Adipose tissue (tissue), 3 donors: Measurements from ENCODE around the gene ACAP2. TPM values are rescaled to one million over a fixed set of nuclear protein-coding genes. Genes with fewer than 3 reads are reported as not detected.

Source experiments
- H3K27ac ChIP-seq: one replicate; pipeline ENCODE4 v1.5.1; 2013; ENCODE audit warnings: low read depth, low read length
- WGBS, 3 donors: extraction: QIAGEN DNeasy Blood & Tissue Kit; methylation state at CpG; one replicate each; pipeline ENCODE4 v1.1.7; 2013; 5-methylcytosine and 5-hydroxymethylcytosine counted together
- polyA plus RNA-seq, 3 donors: library from polyadenylated mRNA; stranded (reverse); fragments of 200-250 nt; gene quantifications; one replicate each; pipeline ENCODE4 v1.2.3, GENCODE V29; 2013
- donor health status: healthy with polysubstance abuse.
- donor health status: Bipolar disorder and iron deficiency.
- donor health status: healthy.

The ACAP2 gene
- polyA plus RNA-seq, 3 donors: 4.6 to 11.9 (median 9.9) TPM

DNA sequence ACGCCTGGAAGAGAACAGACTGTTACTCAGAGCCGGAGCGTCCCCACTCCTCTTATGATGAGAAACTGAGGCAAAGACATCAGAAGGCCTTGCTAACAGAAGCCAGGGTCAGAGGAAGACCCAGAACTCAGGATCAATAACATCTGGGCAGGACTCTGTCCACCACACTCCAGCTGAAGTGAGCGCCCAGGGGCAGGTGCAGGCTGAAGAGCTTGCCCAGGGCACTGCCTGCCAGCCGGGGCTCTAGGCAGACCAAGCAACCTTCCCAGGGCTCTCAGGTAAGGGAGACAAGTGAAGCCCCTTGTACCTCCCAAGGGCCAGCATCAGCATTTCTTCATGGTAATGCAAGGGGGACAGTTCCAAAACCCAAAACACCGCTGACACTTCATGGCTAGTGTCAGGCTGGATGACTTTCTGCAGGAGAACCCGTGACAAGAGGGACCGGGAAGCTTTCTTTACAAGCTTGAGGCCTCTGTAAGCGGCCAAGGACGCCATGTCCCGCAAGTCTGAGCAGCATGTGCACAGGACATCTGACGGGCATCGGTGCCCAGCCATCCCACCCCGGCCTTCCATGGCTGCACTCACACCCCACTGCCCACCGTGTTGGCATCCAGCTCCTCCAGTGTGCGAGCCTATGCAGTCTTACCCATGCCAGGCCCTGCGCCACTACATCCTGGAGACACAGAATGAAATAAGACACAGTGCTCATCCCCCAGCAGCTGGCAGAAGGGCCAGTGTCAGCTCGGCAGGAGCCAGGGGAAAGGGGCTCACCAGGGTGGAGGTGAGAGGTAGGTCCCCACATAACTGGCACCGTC lies 186.0 kb downstream of the ACAP2 start:
- H3K27ac ChIP-seq: no peak overlapping the region
- WGBS, 3 donors: 94 to 98% (median 95%) methylated on average over 19 of the region's 19 CpGs

DNA sequence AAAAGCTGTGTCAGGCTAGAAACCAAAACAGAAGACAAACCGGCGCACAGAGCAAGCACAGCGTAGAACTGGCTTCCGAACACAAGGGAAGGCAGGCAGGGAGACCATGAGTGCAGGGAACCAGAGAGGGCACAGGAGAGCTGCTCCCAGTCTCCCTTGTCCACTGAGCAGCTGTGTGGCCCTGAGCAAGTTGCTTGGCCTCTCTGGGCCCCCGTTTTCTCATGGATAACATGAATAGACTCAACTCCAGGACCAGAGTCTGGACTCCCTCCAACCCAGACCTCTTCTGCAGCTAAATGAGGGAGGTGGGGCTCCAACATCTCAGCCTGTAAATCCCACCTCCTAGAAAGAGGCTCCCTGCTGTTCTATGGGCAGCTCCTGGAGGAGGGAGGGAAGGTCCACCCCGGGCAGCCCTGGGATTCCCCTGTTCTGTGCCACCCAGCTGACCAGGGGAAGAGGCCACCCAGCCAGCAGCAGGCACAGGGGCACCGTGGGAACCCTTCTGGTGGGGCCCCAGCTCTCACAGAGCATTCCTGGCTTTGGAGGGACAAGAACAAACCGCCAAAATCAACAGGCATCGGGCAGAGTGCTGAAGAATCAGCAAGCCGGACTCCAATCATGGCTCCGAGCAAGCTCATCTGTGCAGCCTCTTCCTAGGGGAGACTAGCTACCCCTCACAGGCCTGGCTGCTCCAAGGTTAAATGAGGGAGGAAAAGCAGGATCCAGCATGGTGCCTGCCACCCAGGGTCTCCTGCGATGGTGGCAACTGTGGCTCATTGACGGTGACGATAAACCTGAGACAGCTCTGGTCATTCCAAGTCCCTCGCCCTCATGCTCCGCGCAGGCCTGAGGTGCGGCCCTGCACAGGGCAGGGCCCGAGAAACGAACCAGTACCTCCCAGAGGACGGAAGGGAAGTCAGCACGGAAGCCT lies 187.0 kb downstream of the ACAP2 start:
- no peak overlapping the region for H3K27ac ChIP-seq
- 87 to 91% (median 90%) methylated on average over 22 of the region's 22 CpGs for WGBS, 3 donors

GRCh38 chr3:195255176-195255500 lies 187.7 kb downstream of the ACAP2 start:
- H3K27ac ChIP-seq: no peak overlapping the region
- 90 to 94% (median 93%) methylated on average over 13 of the region's 13 CpGs for WGBS, 3 donors

GRCh38 chr3:195254454-195255175 lies 188.2 kb downstream of the ACAP2 start:
- H3K27ac ChIP-seq: no peak overlapping the region
- 93 to 96% (median 95%) methylated on average over 16 of the region's 16 CpGs for WGBS, 3 donors

DNA sequence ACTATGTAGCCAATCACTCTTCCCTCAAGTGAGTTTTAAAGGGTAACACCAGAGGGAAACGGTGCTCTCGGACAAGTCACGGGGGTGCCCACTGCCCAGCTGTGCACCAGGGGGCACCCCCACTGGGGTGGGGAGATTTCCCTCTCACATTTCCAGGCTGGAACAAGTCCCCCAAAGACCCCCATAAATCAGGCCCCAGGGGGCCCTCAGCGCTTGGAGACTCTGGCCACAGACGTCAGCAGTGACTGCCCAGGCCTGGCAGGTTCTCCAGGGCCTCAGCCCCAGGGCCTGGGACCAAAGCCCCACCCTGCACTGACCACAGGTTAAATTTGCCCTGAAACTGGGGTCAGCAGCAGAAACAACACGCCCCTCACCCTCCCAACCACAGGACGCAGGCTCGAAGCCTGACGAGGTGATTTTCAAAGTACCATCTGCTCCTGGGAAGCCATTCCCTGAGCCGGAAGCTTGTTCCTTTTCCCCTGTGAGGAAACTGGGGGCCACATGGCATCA lies 188.8 kb downstream of the ACAP2 start:
- 91 to 93% (median 92%) methylated on average over 10 of the region's 10 CpGs for WGBS, 3 donors
- no peak overlapping the region for H3K27ac ChIP-seq

- no peak overlapping the region for H3K27ac ChIP-seq
Measured at GRCh38 chr3:195251336-195252065, 191.3 kb downstream of the ACAP2 start.

DNA sequence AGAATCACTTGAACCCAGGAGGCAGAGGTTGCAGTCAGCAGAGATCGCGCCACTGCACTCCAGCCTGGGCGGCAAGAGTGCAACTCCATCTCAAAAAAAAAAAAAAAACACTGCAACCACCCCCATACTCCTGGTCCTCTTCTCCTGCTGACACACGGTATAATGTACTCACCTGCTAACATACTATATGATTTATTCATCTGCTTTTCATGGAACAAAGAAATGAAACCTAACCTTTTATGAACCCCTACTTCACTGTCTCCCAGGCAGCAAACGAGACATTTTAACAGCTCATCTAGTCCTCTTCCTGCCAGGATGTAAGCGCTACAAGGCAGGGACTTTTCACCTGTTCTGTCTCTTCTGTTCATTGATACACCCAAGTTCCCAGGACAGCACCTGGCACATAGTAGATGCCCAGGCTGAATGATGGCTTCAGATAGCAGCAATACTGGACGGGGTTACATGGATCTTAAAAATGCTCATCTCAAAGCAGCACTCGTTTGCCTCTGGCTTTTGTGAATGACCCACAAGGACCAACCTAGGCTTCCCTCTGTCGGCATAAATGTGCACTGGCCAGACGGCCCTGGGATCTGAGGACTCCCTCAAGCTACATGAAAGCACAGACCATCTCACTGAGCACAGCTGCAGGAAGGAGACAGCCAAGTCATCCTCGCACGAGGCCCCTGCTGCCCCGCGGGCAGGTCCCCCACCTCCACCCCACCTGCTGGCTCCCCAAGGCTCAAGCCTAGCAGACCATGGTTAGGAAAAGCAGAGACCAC lies 192.2 kb downstream of the ACAP2 start:
- 42 to 69% (median 55%) methylated on average over 14 of the region's 14 CpGs for WGBS, 3 donors
- no peak overlapping the region for H3K27ac ChIP-seq

More at GRCh38 chr3:195251336-195252065, 191.3 kb downstream of the ACAP2 start:
- WGBS, 3 donors: 89 to 91% (median 90%) methylated on average over 14 of the region's 14 CpGs

DNA sequence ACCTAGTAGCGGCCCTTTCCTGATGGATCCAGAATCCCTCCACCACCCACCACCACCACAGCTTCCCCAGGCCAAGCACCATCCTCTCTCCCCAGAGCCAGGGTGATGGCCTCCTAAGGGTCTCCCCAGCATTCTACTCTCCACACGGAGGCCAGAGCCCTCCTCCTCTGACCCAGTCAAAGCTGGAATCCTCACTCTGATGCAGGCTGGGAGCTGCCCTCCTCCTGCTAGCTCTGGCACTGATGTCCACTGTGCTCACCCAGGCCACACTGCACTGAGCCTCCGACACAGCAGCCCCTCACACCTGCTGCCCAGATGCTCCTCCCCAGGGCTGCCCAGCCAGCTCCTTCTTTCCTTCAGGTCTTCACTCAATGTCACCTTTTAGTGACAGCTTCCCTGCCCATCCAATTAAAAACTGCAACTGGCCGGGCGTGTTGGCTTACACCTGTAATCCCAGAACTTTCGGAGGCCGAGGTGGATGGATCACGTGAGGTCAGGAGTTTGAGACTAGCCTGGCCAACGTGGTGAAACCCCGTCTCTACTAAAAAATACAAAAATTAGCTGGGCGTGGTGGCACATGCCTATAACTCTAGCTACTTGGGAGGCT lies 192.9 kb downstream of the ACAP2 start:
- WGBS, 3 donors: 91 to 94% (median 94%) methylated on average over 11 of the region's 11 CpGs
- H3K27ac ChIP-seq: no peak overlapping the region

GRCh38 chr3:195249057-195249770 lies 193.6 kb downstream of the ACAP2 start:
- no peak overlapping the region for H3K27ac ChIP-seq
- 95 to 96% (median 96%) methylated on average over 21 of the region's 21 CpGs for WGBS, 3 donors

DNA sequence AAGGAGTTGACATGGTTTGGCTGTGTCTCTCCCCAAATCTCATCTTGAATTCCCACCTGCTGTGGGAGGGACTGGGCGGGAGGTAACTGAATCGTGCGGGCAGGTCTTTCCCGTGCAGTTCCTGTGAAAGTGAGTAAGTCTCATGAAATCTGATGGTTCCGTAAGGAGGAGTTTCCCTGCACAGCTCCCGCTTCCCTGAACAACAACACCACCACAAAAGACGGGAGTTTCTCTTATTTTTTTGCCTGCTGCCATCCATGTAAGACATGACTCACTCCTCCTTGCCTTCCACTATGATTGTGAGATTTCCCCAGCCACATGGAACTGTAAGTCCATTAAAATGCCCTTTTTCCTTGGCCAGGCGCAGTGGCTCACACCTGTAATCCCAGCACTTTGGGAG lies 194.5 kb downstream of the ACAP2 start:
- WGBS, 3 donors: 94 to 98% (median 96%) methylated on average over 8 of the region's 8 CpGs
- H3K27ac ChIP-seq: no peak overlapping the region

DNA sequence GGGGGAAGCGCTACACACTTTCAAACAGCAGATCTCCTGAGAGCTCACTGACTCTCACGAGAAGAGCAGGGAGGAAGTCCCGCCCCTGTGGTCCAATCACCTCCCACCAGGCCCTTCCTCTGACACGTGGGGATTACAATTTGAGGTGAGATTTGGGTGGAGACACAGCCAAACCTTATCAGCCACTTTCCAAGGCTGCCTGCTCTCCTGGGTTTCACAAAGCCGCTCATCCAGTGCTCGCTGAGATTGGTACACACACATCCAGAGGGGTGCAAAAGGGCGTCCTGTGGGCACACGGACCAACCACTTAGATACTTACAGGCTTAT lies 195.0 kb downstream of the ACAP2 start:
- WGBS, 3 donors: 79 to 85% (median 80%) methylated on average over 8 of the region's 8 CpGs
- no peak overlapping the region for H3K27ac ChIP-seq

- no peak overlapping the region for H3K27ac ChIP-seq
Measured at GRCh38 chr3:195247086-195247862, 195.5 kb downstream of the ACAP2 start.

GRCh38 chr3:195246581-195246995 lies 196.2 kb downstream of the ACAP2 start:
- no peak overlapping the region for H3K27ac ChIP-seq
- 92 to 94% (median 92%) methylated on average over 9 of the region's 9 CpGs for WGBS, 3 donors

More at GRCh38 chr3:195247086-195247862, 195.5 kb downstream of the ACAP2 start:
- 85 to 94% (median 87%) methylated on average over 24 of the region's 24 CpGs for WGBS, 3 donors

DNA sequence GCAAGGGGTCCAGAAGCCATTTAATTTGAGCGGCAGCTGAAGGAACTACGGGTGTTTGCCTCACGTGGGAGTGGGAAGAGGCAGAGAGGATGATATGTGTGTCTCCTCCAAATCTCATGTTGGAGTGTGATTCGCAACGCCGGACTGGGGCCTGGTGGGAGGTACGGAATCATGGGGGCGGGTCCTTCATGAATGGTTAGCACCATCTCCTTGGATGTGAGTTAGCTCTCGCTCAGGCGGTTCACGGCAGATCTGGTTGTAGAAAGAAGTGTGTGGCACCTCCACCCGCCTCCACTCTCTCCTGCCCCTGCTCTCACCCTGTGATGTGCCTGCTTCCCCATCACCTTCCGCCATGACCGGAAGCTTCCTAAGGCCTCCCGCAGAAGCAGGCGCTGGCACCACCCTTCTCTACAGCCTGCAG lies 197.3 kb downstream of the ACAP2 start:
- no peak overlapping the region for H3K27ac ChIP-seq
- 96 to 98% (median 97%) methylated on average over 16 of the region's 16 CpGs for WGBS, 3 donors

- no peak overlapping the region for H3K27ac ChIP-seq
- 90 to 95% (median 93%) methylated on average over 12 of the region's 12 CpGs for WGBS, 3 donors
Measured at GRCh38 chr3:195241592-195242355, 201.0 kb downstream of the ACAP2 start.
